Fibroblast of lung (primary cell): ENCODE measurements around the gene HPX. TPM values are rescaled to one million over a fixed set of nuclear protein-coding genes. Genes with fewer than 3 reads are reported as not detected.
A peak's percentile ranks its signal among the peaks of the same experiment; 100 is the strongest.

Experiments used
- DNase-seq, 2 donors: peaks; one replicate each; pipeline versions ENCODE4 v3.0.0 to v3.0.0-alpha.2; 2010; ENCODE audit warnings: low read depth in 2 of 2
- H2AFZ ChIP-seq: 2 replicates; pipeline ENCODE4 v1.5.1; 2012; ENCODE audit warnings: low read length, control low read depth, inconsistent platforms
- H3K27ac ChIP-seq: 2 replicates; pipeline ENCODE4 v1.5.1; 2011; ENCODE audit warnings: low read length, control low read depth; ENCODE audit not compliant: insufficient read depth
- H3K27me3 ChIP-seq: 2 replicates; pipeline ENCODE4 v1.5.1; 2011; ENCODE audit warnings: mild to moderate bottlenecking, low read length; ENCODE audit not compliant: control insufficient read depth, insufficient read depth
- H3K36me3 ChIP-seq: 2 replicates; pipeline ENCODE4 v1.5.1; 2011; ENCODE audit warnings: low read length; ENCODE audit not compliant: control insufficient read depth, insufficient read depth
- H3K4me1 ChIP-seq: 2 replicates; pipeline ENCODE4 v1.5.1; 2011; ENCODE audit warnings: low read length; ENCODE audit not compliant: control insufficient read depth, insufficient read depth; ENCODE audit errors: extremely low read depth
- H3K4me2 ChIP-seq: 2 replicates; pipeline ENCODE4 v1.5.1; 2011; ENCODE audit warnings: low read length, control low read depth; ENCODE audit not compliant: insufficient read depth; ENCODE audit errors: extremely low read depth
- H3K4me3 ChIP-seq, 4 experiments: fragments of 200-600 bp in 1 of 4; sonication (generic) in 1 of 4; replicated peaks in 1 of 4; 2 replicates each; pipeline ENCODE4 v1.5.1; 2011 to 2016; ENCODE audit warnings: low read length in 4 of 4, low read depth in 3 of 4, mild to moderate bottlenecking in 3 of 4, control low read depth in 2 of 4, inconsistent platforms in 1 of 4, mixed read lengths in 1 of 4; ENCODE audit not compliant: insufficient read depth in 1 of 4; ENCODE audit errors: control extremely low read depth in 1 of 4
- H3K79me2 ChIP-seq: 2 replicates; pipeline ENCODE4 v1.5.1; 2012; ENCODE audit warnings: mild to moderate bottlenecking, low read length, inconsistent platforms; ENCODE audit not compliant: control insufficient read depth, insufficient read depth
- H3K9ac ChIP-seq: 2 replicates; pipeline ENCODE4 v1.5.1; 2011; ENCODE audit warnings: mild to moderate bottlenecking, low read length, control low read depth; ENCODE audit not compliant: insufficient read depth
- H3K9me3 ChIP-seq: 2 replicates; pipeline ENCODE4 v1.5.1; 2012; ENCODE audit warnings: low read depth, low read length; ENCODE audit not compliant: control insufficient read depth, insufficient read depth
- H4K20me1 ChIP-seq: 2 replicates; pipeline ENCODE4 v1.5.1; 2011; ENCODE audit warnings: low read length; ENCODE audit not compliant: control insufficient read depth, insufficient read depth; ENCODE audit errors: extremely low read depth
- EZH2 ChIP-seq: IDR thresholded peaks from 2 replicates; pipeline ENCODE4 v1.5.1; 2012; ENCODE audit warnings: low read length, control low read depth, mild to moderate bottlenecking; ENCODE audit errors: missing control alignments
- polyA plus RNA-seq, 2 donors: library from polyadenylated mRNA; depleted of rRNA in 1 of 2; stranded (reverse) in 1 of 2; unstranded in 1 of 2; fragments of >200 nt; gene quantifications; 2 replicates each; pipeline ENCODE4 v1.2.1, GENCODE V29; 2011 to 2012; ENCODE audit warnings: missing spikeins in 1 of 2
- total RNA-seq: library from RNA; depleted of rRNA; stranded (reverse); fragments of >200 nt; gene quantifications from 2 replicates; pipeline ENCODE4 v1.2.1, GENCODE V29; 2014
- TF ChIP-seq, protein P1 (sequence below), 2 donors: IDR thresholded peaks in 1 of 2; conservative IDR thresholded peaks in 1 of 2; 1 replicate in 1 of 2; 2 replicates in 1 of 2; pipeline ENCODE4 v1.5.1; 2011 to 2012; ENCODE audit warnings: low read length in 2 of 2, control low read depth in 1 of 2, inconsistent platforms in 1 of 2, low read depth in 1 of 2, mild to moderate bottlenecking in 1 of 2

HPX gene
- total and polyA plus RNA-seq, 2 donors (not counting 1 experiment from before 2014, with no cell fraction given) = 0.18 to 0.83 TPM

DNA sequence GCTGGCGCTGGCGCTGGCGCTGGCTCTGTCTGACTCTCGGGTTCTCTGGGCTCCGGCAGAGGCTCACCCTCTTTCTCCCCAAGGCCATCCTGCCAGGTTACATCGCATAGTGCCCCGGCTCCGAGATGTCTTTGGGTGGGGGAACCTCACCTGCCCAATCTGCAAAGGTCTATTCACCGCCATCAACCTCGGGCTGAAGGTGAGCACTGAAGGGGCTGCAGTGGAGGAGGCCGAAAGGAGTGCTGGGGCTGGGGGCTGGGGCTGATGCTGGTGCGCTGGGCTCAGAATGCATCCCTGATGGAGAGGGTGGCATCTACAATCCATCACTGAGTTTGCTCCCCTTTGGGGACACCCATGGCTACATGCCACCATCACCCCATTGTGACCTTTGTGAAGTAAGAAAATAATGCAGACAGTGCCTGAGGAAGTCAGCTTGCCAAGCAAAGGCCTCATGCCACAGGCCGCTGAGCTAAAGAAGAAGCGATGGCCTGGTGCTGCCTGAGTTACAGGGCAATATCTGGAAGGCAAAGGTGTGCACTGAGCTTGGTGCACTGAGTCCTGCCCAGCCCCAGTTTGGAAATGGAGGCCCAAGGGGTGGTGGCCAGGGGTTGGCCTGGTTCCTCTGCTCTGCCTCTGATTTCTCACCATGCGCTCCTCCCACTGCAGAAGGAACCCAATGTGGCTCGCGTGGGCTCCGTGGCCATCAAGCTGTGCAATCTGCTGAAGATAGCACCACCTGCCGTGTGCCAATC lies 49.9 kb downstream of the HPX start:
- TF ChIP-seq EZH2 = no peak
- TF ChIP-seq, protein P1, sequence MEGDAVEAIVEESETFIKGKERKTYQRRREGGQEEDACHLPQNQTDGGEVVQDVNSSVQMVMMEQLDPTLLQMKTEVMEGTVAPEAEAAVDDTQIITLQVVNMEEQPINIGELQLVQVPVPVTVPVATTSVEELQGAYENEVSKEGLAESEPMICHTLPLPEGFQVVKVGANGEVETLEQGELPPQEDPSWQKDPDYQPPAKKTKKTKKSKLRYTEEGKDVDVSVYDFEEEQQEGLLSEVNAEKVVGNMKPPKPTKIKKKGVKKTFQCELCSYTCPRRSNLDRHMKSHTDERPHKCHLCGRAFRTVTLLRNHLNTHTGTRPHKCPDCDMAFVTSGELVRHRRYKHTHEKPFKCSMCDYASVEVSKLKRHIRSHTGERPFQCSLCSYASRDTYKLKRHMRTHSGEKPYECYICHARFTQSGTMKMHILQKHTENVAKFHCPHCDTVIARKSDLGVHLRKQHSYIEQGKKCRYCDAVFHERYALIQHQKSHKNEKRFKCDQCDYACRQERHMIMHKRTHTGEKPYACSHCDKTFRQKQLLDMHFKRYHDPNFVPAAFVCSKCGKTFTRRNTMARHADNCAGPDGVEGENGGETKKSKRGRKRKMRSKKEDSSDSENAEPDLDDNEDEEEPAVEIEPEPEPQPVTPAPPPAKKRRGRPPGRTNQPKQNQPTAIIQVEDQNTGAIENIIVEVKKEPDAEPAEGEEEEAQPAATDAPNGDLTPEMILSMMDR (conservative IDR thresholded peaks at IDR 0.05 in 1 of 2, IDR thresholded peaks at IDR 0.05 in 1 of 2; ENCODE audit: low read depth in 1 of 2, low read length in 2 of 2) = no peak
- Histone ChIP-seq H3K27ac (peak overlapping the region; percentile 76), H3K4me2 (peak overlapping the region; percentile 99), H3K36me3 (peaks cover 5% of the 10 kb centered on the region), H3K4me1 (peaks cover 15% of the 10 kb centered on the region), H3K9me3 (no peaks in the 10 kb centered on the region), H3K4me3 (peak overlapping the region; percentile 84 to 92 (median 89)), H3K9ac (peak overlapping the region; percentile 85), H4K20me1 (no peaks in the 10 kb centered on the region), H2AFZ (peak overlapping the region; percentile 69), H3K79me2 (peaks cover 8% of the 10 kb centered on the region), H3K27me3 (no peaks in the 10 kb centered on the region)
- DNase-seq = no peak

DNA sequence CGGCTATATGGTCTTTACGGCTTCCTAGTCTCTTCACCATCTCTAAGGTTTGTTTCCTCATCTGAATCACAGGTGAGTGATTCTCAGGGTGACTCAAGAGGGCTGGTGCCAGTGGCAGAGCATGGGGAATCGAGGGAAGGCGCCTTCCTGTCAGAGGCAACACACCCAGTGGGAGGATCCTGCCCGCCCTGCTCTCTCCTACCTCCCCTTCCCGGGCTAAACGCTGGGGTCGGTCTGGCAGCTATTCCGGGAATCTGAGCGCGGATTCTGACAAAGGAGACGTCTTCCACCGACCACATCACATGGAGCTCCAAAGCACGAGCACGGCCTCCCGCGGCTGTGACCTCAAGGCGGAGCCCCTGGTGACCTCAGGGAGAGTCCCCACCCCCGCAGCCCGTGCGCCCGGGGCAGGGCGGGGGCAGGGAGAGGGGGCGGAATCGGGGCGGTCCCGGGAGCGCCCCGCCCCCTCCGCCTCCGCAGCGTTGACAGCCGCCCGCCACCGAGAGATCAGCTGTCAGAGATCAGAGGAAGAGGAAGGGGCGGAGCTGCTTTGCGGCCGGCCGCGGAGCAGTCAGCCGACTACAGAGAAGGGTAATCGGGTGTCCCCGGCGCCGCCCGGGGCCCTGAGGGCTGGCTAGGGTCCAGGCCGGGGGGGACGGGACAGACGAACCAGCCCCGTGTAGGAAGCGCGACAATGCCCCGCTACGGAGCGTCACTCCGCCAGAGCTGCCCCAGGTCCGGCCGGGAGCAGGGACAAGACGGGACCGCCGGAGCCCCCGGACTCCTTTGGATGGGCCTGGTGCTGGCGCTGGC lies 50.7 kb downstream of the HPX start, which contains the start of gene SMPD1:
SMPD1 (plus strand) TSS at position 570 of the 813 bp plus-strand sequence; CDS start at position 695, 125 bp downstream.
- Histone ChIP-seq H3K36me3 (peaks cover 5% of the 10 kb centered on the region), H3K4me2 (peak within 1 kb of the TSS; percentile 99), H2AFZ (peak within 1 kb of the TSS; percentile 96), H3K9ac (peak within 1 kb of the TSS; percentile 85), H3K79me2 (peaks cover 8% of the 10 kb centered on the region), H3K4me3 (peak within 1 kb of the TSS; percentile 84 to 92 (median 89)), H3K9me3 (no peaks in the 10 kb centered on the region), H3K4me1 (peaks cover 15% of the 10 kb centered on the region), H3K27me3 (no peaks in the 10 kb centered on the region), H3K27ac (peak within 1 kb of the TSS; percentile 76), H4K20me1 (no peaks in the 10 kb centered on the region)
- peak; percentile 82 to 83 for DNase-seq
- TF ChIP-seq, protein P1 (conservative IDR thresholded peaks at IDR 0.05 in 1 of 2, IDR thresholded peaks at IDR 0.05 in 1 of 2; ENCODE audit: low read depth in 1 of 2, low read length in 2 of 2) = no peak
- no peak for TF ChIP-seq EZH2

DNA sequence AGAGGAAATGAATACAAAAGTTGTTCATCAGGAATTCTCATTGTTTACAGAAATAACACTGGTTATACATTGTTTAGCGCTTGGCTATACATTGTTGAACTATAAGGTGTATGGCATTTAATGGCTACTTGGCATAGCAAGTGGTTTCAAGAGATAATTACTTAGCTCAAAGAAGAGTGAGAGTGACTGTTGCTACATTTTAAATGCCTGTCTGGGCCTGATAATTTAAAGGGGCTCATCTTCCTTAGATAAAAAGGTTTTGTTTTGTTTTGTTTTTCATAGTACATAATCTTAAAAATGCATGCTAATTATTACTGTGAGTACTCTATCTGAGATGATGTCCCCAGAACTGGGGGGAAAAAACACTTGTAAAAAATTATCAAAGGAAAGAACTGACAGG lies 52.0 kb downstream of the HPX start:
- Histone ChIP-seq H3K4me3 (no peak overlapping the region), H3K79me2 (peaks cover 8% of the 10 kb centered on the region), H3K4me1 (peaks cover 15% of the 10 kb centered on the region), H3K9me3 (no peaks in the 10 kb centered on the region), H3K36me3 (peaks cover 5% of the 10 kb centered on the region), H3K27me3 (no peaks in the 10 kb centered on the region), H3K4me2 (no peak overlapping the region), H3K27ac (no peak overlapping the region), H4K20me1 (no peaks in the 10 kb centered on the region), H2AFZ (no peak overlapping the region), H3K9ac (no peak overlapping the region)
- no peak for TF ChIP-seq EZH2
- TF ChIP-seq, protein P1 (conservative IDR thresholded peaks at IDR 0.05 in 1 of 2, IDR thresholded peaks at IDR 0.05 in 1 of 2; ENCODE audit: low read depth in 1 of 2, low read length in 2 of 2) = no peak
- no peak for DNase-seq
